Activated naive CD4-positive, alpha-beta T cell treated with anti-CD3 and anti-CD28 coated beads, Interleukin-2, amount 50 U/mL, for 24 hours (primary cell): ENCODE measurements around the gene C1QA.

Experiments used
- H3K27ac Mint-ChIP-seq: one replicate; pipeline ENCODE4 v1.8.0; 2021; ENCODE audit warnings: mild to moderate bottlenecking, mixed read lengths
- H3K27me3 Mint-ChIP-seq: one replicate; pipeline ENCODE4 v1.8.0; 2021; ENCODE audit warnings: mixed read lengths
- H3K36me3 Mint-ChIP-seq: one replicate; pipeline ENCODE4 v1.8.0; 2021; ENCODE audit warnings: mixed read lengths
- H3K4me1 Mint-ChIP-seq: one replicate; pipeline ENCODE4 v1.8.0; 2021; ENCODE audit warnings: mixed read lengths
- H3K4me3 Mint-ChIP-seq: one replicate; pipeline ENCODE4 v1.8.0; 2021; ENCODE audit warnings: mild to moderate bottlenecking, mixed read lengths
- H3K9me3 Mint-ChIP-seq: one replicate; pipeline ENCODE4 v1.8.0; 2021; ENCODE audit warnings: mixed read lengths

Gene C1QA, protein sequence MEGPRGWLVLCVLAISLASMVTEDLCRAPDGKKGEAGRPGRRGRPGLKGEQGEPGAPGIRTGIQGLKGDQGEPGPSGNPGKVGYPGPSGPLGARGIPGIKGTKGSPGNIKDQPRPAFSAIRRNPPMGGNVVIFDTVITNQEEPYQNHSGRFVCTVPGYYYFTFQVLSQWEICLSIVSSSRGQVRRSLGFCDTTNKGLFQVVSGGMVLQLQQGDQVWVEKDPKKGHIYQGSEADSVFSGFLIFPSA

GRCh38 chr1:22636353-22636752 is at the start of gene C1QA:
C1QA (plus strand) TSS chr1:22636628; CDS start chr1:22637617, 989 bp downstream.
- Mint-ChIP-seq H3K27ac (no peak within 1 kb of the TSS), H3K4me3 (no peak within 1 kb of the TSS), H3K9me3 (no peaks in the 10 kb centered on the region), H3K4me1 (no peaks in the 10 kb centered on the region), H3K27me3 (peaks cover 10% of the 10 kb centered on the region), H3K36me3 (no peaks in the 10 kb centered on the region)

DNA sequence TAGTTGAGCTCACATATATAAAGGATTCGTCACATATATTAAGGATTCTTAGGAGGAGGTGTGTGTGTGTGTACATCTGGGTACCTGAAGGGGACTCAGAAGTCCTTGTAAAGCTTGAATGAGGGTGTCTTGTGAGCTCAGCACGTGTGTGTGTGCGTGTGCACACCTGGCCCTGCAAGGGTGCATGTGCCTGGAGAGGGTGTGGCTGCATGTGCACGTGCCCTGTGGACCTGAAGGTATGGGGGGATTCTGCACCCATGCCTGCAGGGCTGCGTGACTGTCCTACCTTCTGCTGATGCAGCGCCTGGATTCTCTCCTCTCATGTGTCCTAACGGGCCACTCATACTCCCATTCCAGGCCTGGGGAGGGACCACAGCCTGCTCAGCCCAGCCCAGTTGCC is 49.2 kb upstream of the C1QA start:
- no peak overlapping the region for H3K4me3 Mint-ChIP-seq
- no peaks in the 10 kb centered on the region for H3K4me1 Mint-ChIP-seq
- peaks cover 6% of the 10 kb centered on the region for H3K27me3 Mint-ChIP-seq
- H3K27ac Mint-ChIP-seq = no peak overlapping the region
- no peaks in the 10 kb centered on the region for H3K9me3 Mint-ChIP-seq
- H3K36me3 Mint-ChIP-seq = no peaks in the 10 kb centered on the region

- H3K4me1 Mint-ChIP-seq = no peaks in the 10 kb centered on the region
Observed at GRCh38 chr1:22588899-22589422, 47.5 kb upstream of the C1QA start.

GRCh38 chr1:22591576-22591975 is 44.9 kb upstream of the C1QA start:
- peaks cover 12% of the 10 kb centered on the region for H3K27me3 Mint-ChIP-seq
- H3K27ac Mint-ChIP-seq = no peak overlapping the region
- no peaks in the 10 kb centered on the region for H3K4me1 Mint-ChIP-seq
- no peak overlapping the region for H3K4me3 Mint-ChIP-seq
- no peaks in the 10 kb centered on the region for H3K36me3 Mint-ChIP-seq
- no peaks in the 10 kb centered on the region for H3K9me3 Mint-ChIP-seq

More at GRCh38 chr1:22588899-22589422, 47.5 kb upstream of the C1QA start:
- Mint-ChIP-seq H3K27ac (no peak overlapping the region), H3K4me3 (no peak overlapping the region), H3K9me3 (no peaks in the 10 kb centered on the region), H3K27me3 (peaks cover 6% of the 10 kb centered on the region), H3K36me3 (no peaks in the 10 kb centered on the region)

GRCh38 chr1:22592051-22592450 is 44.4 kb upstream of the C1QA start:
- H3K27ac Mint-ChIP-seq = no peak overlapping the region
- no peaks in the 10 kb centered on the region for H3K36me3 Mint-ChIP-seq
- no peaks in the 10 kb centered on the region for H3K9me3 Mint-ChIP-seq
- H3K27me3 Mint-ChIP-seq = peaks cover 14% of the 10 kb centered on the region
- no peaks in the 10 kb centered on the region for H3K4me1 Mint-ChIP-seq
- H3K4me3 Mint-ChIP-seq = no peak overlapping the region

GRCh38 chr1:22592919-22593790 is 43.3 kb upstream of the C1QA start:
- peaks cover 14% of the 10 kb centered on the region for H3K27me3 Mint-ChIP-seq

GRCh38 chr1:22594396-22594795 is 42.0 kb upstream of the C1QA start:
- Mint-ChIP-seq H3K27me3 (peaks cover 16% of the 10 kb centered on the region), H3K9me3 (no peaks in the 10 kb centered on the region), H3K36me3 (no peaks in the 10 kb centered on the region), H3K4me1 (no peaks in the 10 kb centered on the region), H3K27ac (no peak overlapping the region), H3K4me3 (no peak overlapping the region)

More at GRCh38 chr1:22592919-22593790, 43.3 kb upstream of the C1QA start:
- H3K4me1 Mint-ChIP-seq = no peaks in the 10 kb centered on the region
- H3K27ac Mint-ChIP-seq = no peak overlapping the region
- no peak overlapping the region for H3K4me3 Mint-ChIP-seq
- no peaks in the 10 kb centered on the region for H3K9me3 Mint-ChIP-seq
- no peaks in the 10 kb centered on the region for H3K36me3 Mint-ChIP-seq

- H3K27me3 Mint-ChIP-seq = peaks cover 16% of the 10 kb centered on the region
- H3K36me3 Mint-ChIP-seq = no peaks in the 10 kb centered on the region
- no peak overlapping the region for H3K27ac Mint-ChIP-seq
- H3K4me3 Mint-ChIP-seq = no peak overlapping the region
- H3K9me3 Mint-ChIP-seq = no peaks in the 10 kb centered on the region
- H3K4me1 Mint-ChIP-seq = no peaks in the 10 kb centered on the region
Observed at GRCh38 chr1:22595108-22595507, 41.3 kb upstream of the C1QA start.

DNA sequence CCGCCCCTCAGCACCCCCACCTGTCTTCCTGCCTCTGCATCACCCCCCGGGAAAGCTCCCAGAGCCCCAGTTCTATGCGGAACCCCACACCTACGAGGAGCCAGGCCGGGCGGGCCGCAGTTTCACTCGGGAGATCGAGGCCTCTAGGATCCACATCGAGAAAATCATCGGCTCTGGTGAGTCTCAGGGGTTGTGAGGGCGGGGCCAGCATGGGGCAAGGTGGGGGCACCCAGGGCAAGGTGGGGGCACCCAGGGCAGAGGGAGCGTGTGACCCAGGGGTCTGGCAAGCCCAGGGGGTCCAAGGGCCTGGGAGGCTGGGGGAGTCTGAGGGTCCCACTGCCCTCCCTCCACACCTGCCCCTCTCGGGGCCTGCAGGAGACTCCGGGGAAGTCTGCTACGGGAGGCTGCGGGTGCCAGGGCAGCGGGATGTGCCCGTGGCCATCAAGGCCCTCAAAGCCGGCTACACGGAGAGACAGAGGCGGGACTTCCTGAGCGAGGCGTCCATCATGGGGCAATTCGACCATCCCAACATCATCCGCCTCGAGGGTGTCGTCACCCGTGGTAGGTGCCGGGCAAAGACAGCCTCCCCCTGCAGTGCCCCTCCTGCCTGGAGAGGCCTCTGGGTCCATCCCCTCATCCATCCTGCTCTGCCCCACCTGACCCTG is 39.0 kb upstream of the C1QA start:
- H3K27ac Mint-ChIP-seq = no peak overlapping the region
- no peaks in the 10 kb centered on the region for H3K36me3 Mint-ChIP-seq

GRCh38 chr1:22597996-22598395 is 38.4 kb upstream of the C1QA start:
- peaks cover 10% of the 10 kb centered on the region for H3K27me3 Mint-ChIP-seq
- H3K27ac Mint-ChIP-seq = no peak overlapping the region
- H3K9me3 Mint-ChIP-seq = no peaks in the 10 kb centered on the region
- H3K4me3 Mint-ChIP-seq = no peak overlapping the region
- H3K4me1 Mint-ChIP-seq = no peaks in the 10 kb centered on the region
- no peaks in the 10 kb centered on the region for H3K36me3 Mint-ChIP-seq

More for the DNA sequence above, 39.0 kb upstream of the C1QA start:
- no peak overlapping the region for H3K4me3 Mint-ChIP-seq
- H3K4me1 Mint-ChIP-seq = no peaks in the 10 kb centered on the region
- no peaks in the 10 kb centered on the region for H3K9me3 Mint-ChIP-seq
- peaks cover 10% of the 10 kb centered on the region for H3K27me3 Mint-ChIP-seq

DNA sequence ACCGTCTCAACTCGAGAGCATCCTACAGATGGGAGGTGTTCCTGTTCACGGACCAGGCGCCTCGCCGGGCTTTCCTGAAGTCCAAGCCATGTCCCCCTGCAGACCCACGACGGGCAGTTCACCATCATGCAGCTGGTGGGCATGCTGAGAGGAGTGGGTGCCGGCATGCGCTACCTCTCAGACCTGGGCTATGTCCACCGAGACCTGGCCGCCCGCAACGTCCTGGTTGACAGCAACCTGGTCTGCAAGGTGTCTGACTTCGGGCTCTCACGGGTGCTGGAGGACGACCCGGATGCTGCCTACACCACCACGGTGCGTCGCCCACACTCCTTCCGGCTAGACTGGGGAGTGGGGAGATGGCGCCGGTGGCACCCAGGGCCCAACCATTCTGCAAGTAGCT is 37.7 kb upstream of the C1QA start:
- H3K9me3 Mint-ChIP-seq = no peaks in the 10 kb centered on the region
- peaks cover 12% of the 10 kb centered on the region for H3K27me3 Mint-ChIP-seq
- H3K36me3 Mint-ChIP-seq = no peaks in the 10 kb centered on the region
- H3K4me1 Mint-ChIP-seq = no peaks in the 10 kb centered on the region
- H3K4me3 Mint-ChIP-seq = no peak overlapping the region
- no peak overlapping the region for H3K27ac Mint-ChIP-seq

DNA sequence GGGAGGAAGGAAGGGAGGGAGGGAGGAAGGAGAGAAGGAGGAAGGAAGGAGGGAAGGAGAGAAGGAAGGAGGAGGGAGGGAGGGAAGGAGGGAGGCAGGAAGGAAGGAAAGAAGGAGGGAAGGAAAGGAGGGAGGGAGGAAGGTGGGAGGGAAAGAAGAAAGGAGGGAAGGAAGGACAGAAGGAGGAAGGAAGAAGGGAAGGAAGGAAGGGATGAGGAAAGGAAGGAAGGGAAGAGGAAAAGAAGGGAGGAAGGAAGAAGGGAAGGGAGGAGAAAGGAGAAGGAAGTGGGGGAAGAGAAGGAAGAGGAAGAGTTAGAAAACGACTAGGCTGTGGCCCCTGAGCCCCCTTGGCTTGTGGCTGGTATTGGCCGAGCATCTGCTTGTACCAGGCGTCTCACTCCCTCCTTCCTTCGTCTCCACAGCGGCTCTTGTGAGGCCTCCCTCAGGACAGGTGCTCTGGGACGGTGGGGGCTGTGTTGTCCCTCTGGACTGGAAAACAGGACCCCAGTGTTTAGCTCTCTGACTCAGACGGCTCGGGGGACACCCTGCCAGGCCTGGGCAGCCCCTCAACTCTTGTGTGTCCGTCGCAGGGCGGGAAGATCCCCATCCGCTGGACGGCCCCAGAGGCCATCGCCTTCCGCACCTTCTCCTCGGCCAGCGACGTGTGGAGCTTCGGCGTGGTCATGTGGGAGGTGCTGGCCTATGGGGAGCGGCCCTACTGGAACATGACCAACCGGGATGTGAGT is 36.2 kb upstream of the C1QA start:
- H3K9me3 Mint-ChIP-seq = no peaks in the 10 kb centered on the region
- peaks cover 14% of the 10 kb centered on the region for H3K27me3 Mint-ChIP-seq
- H3K27ac Mint-ChIP-seq = no peak overlapping the region
- no peaks in the 10 kb centered on the region for H3K36me3 Mint-ChIP-seq
- no peaks in the 10 kb centered on the region for H3K4me1 Mint-ChIP-seq
- H3K4me3 Mint-ChIP-seq = no peak overlapping the region

GRCh38 chr1:22600817-22601605 is 35.4 kb upstream of the C1QA start:
- H3K9me3 Mint-ChIP-seq = no peaks in the 10 kb centered on the region
- H3K27me3 Mint-ChIP-seq = peaks cover 13% of the 10 kb centered on the region
- no peaks in the 10 kb centered on the region for H3K36me3 Mint-ChIP-seq
- no peak overlapping the region for H3K4me3 Mint-ChIP-seq
- H3K4me1 Mint-ChIP-seq = no peaks in the 10 kb centered on the region
- no peak overlapping the region for H3K27ac Mint-ChIP-seq

DNA sequence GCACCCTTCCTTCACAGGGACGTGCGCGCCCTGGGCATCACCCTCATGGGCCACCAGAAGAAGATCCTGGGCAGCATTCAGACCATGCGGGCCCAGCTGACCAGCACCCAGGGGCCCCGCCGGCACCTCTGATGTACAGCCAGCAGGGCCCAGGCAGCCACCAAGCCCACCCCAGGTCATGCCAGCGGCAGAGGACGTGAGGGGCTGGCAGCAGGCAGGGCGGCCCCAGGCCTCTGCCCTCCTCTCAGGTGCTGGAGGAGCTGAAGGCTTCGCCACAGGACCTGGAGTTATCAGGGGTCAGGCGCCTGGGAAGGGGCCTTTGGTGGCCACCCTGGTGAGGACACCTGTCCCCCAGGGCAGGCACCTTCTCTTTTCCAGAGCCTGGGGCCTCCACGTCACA is 34.8 kb upstream of the C1QA start:
- no peaks in the 10 kb centered on the region for H3K36me3 Mint-ChIP-seq
- no peaks in the 10 kb centered on the region for H3K4me1 Mint-ChIP-seq
- H3K9me3 Mint-ChIP-seq = no peaks in the 10 kb centered on the region
- H3K27me3 Mint-ChIP-seq = peaks cover 14% of the 10 kb centered on the region
- H3K4me3 Mint-ChIP-seq = no peak overlapping the region
- H3K27ac Mint-ChIP-seq = no peak overlapping the region
